Measurements from ENCODE around the gene MTCH1. TPM values are rescaled to one million over a fixed set of nuclear protein-coding genes. Genes with fewer than 3 reads are reported as not detected.

MTCH1 gene
- total and polyA plus RNA-seq, 2 experiments from 2014 or later, result 108 to 271 TPM

DNA sequence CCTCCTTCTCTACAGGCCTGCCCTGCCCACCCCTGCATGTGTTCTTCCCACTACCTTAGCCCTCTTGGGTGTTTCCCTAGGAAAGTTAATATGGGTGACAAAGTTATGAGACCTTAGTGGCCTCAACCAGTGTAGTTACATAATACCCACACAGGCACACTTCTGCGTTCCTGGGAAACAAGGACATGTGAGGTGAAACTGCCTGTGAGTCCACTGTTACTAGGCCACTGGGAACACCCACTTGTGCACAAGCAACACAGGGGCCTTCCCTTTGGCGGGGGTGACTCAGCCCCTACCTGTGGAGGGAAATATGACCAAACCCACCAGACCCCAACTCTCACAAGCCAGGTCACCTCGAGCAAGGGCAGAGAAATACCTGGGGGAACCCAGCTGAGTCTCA, 18.7 kb downstream of the MTCH1 start:
- DNase-seq (ENCODE audit: low spot score) (no peak), ATAC-seq (no peak)
- H3K4me3 ChIP-seq, result no peak overlapping the region
- H3K4me1 Mint-ChIP-seq, result peaks cover 15% of the 10 kb centered on the region
- H3K27me3 ChIP-seq (ENCODE audit: insufficient read depth), result no peaks in the 10 kb centered on the region
- no peak overlapping the region for H3K27ac Mint-ChIP-seq
- H3K79me2 ChIP-seq (replicated peaks; ENCODE audit: insufficient read depth), result no peaks in the 10 kb centered on the region
- H3K27ac ChIP-seq (ENCODE audit: low read depth), result no peak overlapping the region
- no peaks in the 10 kb centered on the region; the same call in 1 of the 2 replicates for H3K4me1 ChIP-seq (ENCODE audit: insufficient read depth)
- H3K4me3 Mint-ChIP-seq, result no peak overlapping the region
- H3K36me3 ChIP-seq (ENCODE audit: insufficient read depth), result peaks cover 18% of the 10 kb centered on the region; the same call in 1 of the 2 replicates
- H3K9me2 ChIP-seq (ENCODE audit: insufficient read depth), result no peaks in the 10 kb centered on the region
- no peaks in the 10 kb centered on the region for H3K9me3 Mint-ChIP-seq
- H3K4me2 ChIP-seq, result no peak overlapping the region
- peaks cover 7% of the 10 kb centered on the region for H3K27me3 Mint-ChIP-seq (ENCODE audit: insufficient read depth, low read depth, poor library complexity)
- TF ChIP-seq, protein P1, sequence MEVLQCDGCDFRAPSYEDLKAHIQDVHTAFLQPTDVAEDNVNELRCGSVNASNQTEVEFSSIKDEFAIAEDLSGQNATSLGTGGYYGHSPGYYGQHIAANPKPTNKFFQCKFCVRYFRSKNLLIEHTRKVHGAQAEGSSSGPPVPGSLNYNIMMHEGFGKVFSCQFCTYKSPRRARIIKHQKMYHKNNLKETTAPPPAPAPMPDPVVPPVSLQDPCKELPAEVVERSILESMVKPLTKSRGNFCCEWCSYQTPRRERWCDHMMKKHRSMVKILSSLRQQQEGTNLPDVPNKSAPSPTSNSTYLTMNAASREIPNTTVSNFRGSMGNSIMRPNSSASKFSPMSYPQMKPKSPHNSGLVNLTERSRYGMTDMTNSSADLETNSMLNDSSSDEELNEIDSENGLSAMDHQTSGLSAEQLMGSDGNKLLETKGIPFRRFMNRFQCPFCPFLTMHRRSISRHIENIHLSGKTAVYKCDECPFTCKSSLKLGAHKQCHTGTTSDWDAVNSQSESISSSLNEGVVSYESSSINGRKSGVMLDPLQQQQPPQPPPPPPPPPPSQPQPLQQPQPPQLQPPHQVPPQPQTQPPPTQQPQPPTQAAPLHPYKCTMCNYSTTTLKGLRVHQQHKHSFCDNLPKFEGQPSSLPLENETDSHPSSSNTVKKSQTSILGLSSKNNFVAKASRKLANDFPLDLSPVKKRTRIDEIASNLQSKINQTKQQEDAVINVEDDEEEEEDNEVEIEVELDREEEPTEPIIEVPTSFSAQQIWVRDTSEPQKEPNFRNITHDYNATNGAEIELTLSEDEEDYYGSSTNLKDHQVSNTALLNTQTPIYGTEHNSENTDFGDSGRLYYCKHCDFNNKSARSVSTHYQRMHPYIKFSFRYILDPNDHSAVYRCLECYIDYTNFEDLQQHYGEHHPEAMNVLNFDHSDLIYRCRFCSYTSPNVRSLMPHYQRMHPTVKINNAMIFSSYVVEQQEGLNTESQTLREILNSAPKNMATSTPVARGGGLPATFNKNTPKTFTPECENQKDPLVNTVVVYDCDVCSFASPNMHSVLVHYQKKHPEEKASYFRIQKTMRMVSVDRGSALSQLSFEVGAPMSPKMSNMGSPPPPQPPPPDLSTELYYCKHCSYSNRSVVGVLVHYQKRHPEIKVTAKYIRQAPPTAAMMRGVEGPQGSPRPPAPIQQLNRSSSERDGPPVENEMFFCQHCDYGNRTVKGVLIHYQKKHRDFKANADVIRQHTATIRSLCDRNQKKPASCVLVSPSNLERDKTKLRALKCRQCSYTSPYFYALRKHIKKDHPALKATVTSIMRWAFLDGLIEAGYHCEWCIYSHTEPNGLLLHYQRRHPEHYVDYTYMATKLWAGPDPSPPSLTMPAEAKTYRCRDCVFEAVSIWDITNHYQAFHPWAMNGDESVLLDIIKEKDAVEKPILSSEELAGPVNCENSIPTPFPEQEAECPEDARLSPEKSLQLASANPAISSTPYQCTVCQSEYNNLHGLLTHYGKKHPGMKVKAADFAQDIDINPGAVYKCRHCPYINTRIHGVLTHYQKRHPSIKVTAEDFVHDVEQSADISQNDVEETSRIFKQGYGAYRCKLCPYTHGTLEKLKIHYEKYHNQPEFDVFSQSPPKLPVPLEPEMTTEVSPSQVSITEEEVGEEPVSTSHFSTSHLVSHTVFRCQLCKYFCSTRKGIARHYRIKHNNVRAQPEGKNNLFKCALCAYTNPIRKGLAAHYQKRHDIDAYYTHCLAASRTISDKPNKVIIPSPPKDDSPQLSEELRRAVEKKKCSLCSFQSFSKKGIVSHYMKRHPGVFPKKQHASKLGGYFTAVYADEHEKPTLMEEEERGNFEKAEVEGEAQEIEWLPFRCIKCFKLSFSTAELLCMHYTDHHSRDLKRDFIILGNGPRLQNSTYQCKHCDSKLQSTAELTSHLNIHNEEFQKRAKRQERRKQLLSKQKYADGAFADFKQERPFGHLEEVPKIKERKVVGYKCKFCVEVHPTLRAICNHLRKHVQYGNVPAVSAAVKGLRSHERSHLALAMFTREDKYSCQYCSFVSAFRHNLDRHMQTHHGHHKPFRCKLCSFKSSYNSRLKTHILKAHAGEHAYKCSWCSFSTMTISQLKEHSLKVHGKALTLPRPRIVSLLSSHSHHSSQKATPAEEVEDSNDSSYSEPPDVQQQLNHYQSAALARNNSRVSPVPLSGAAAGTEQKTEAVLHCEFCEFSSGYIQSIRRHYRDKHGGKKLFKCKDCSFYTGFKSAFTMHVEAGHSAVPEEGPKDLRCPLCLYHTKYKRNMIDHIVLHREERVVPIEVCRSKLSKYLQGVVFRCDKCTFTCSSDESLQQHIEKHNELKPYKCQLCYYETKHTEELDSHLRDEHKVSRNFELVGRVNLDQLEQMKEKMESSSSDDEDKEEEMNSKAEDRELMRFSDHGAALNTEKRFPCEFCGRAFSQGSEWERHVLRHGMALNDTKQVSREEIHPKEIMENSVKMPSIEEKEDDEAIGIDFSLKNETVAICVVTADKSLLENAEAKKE (CRISPR knock-in tag; IDR thresholded peaks at IDR 0.05), result no peak
- TF ChIP-seq CREB1 (CRISPR knock-in tag; IDR thresholded peaks at IDR 0.05; ENCODE audit: low read depth) (no peak), ZNF331 (CRISPR knock-in tag; IDR thresholded peaks at IDR 0.05; ENCODE audit: low read depth) (no peak), STAT1 (IDR thresholded peaks at IDR 0.05; ENCODE audit: unreplicated experiment) (no peak), ZNF114 (CRISPR knock-in tag; IDR thresholded peaks at IDR 0.05) (no peak), POLR2AphosphoS5 (IDR thresholded peaks at IDR 0.05; ENCODE audit: low read depth) (no peak)
- TF ChIP-seq, protein P2, sequence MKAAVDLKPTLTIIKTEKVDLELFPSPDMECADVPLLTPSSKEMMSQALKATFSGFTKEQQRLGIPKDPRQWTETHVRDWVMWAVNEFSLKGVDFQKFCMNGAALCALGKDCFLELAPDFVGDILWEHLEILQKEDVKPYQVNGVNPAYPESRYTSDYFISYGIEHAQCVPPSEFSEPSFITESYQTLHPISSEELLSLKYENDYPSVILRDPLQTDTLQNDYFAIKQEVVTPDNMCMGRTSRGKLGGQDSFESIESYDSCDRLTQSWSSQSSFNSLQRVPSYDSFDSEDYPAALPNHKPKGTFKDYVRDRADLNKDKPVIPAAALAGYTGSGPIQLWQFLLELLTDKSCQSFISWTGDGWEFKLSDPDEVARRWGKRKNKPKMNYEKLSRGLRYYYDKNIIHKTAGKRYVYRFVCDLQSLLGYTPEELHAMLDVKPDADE (IDR thresholded peaks at IDR 0.05), result no peak
- TF ChIP-seq, protein P3, sequence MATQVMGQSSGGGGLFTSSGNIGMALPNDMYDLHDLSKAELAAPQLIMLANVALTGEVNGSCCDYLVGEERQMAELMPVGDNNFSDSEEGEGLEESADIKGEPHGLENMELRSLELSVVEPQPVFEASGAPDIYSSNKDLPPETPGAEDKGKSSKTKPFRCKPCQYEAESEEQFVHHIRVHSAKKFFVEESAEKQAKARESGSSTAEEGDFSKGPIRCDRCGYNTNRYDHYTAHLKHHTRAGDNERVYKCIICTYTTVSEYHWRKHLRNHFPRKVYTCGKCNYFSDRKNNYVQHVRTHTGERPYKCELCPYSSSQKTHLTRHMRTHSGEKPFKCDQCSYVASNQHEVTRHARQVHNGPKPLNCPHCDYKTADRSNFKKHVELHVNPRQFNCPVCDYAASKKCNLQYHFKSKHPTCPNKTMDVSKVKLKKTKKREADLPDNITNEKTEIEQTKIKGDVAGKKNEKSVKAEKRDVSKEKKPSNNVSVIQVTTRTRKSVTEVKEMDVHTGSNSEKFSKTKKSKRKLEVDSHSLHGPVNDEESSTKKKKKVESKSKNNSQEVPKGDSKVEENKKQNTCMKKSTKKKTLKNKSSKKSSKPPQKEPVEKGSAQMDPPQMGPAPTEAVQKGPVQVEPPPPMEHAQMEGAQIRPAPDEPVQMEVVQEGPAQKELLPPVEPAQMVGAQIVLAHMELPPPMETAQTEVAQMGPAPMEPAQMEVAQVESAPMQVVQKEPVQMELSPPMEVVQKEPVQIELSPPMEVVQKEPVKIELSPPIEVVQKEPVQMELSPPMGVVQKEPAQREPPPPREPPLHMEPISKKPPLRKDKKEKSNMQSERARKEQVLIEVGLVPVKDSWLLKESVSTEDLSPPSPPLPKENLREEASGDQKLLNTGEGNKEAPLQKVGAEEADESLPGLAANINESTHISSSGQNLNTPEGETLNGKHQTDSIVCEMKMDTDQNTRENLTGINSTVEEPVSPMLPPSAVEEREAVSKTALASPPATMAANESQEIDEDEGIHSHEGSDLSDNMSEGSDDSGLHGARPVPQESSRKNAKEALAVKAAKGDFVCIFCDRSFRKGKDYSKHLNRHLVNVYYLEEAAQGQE (IDR thresholded peaks at IDR 0.05; ENCODE audit: unreplicated experiment), result no peak
- H3K36me3 Mint-ChIP-seq (ENCODE audit: low read depth), result peaks cover 54% of the 10 kb centered on the region
- peaks cover 3% of the 10 kb centered on the region for H4K20me1 ChIP-seq (replicated peaks; ENCODE audit: insufficient read depth)
- no peaks in the 10 kb centered on the region; the same call in 1 of the 2 replicates for H3F3A ChIP-seq (replicated peaks; ENCODE audit: low read depth)
- no peak overlapping the region for H2AFZ ChIP-seq
